H9 (cell line): ENCODE results near the gene EPHA2. TPM values are rescaled to one million over a fixed set of nuclear protein-coding genes. Genes with fewer than 3 reads are reported as not detected.

ENCODE experiments used
- DNase-seq: peaks from one replicate; pipeline ENCODE4 v3.0.0-alpha.2; 2017
- H2AFZ ChIP-seq: one replicate; pipeline ENCODE4 v1.6.1; 2013; ENCODE audit warnings: mild to moderate bottlenecking, low read length, control low read depth, moderate library complexity
- H2AK5ac ChIP-seq: 2 replicates; pipeline ENCODE4 v1.6.1; 2013; ENCODE audit warnings: low read length, control low read depth, mixed read lengths; ENCODE audit not compliant: insufficient read length
- H2BK120ac ChIP-seq: one replicate; pipeline ENCODE4 v1.6.1; 2013; ENCODE audit warnings: low read depth, mild to moderate bottlenecking, low read length, control low read depth, inconsistent platforms; ENCODE audit not compliant: poor library complexity, severe bottlenecking
- H2BK12ac ChIP-seq: 2 replicates; pipeline ENCODE4 v1.6.1; 2013; ENCODE audit warnings: low read length, control low read depth, mixed read lengths, low read depth; ENCODE audit not compliant: insufficient read length
- H2BK15ac ChIP-seq: 2 replicates; pipeline ENCODE4 v1.6.1; 2013; ENCODE audit warnings: low read depth, low read length, control low read depth
- H2BK20ac ChIP-seq: one replicate; pipeline ENCODE4 v1.6.1; 2013; ENCODE audit warnings: low read depth, mild to moderate bottlenecking, low read length, control low read depth, inconsistent platforms; ENCODE audit not compliant: poor library complexity, severe bottlenecking
- H2BK5ac ChIP-seq: 2 replicates; pipeline ENCODE4 v1.6.1; 2013; ENCODE audit warnings: low read length, control low read depth, mixed read lengths; ENCODE audit not compliant: insufficient read length
- H3K14ac ChIP-seq: 2 replicates; pipeline ENCODE4 v1.6.1; 2013; ENCODE audit warnings: low read length, control low read depth; ENCODE audit not compliant: insufficient read depth
- H3K18ac ChIP-seq: 2 replicates; pipeline ENCODE4 v1.6.1; 2013; ENCODE audit warnings: low read depth, mild to moderate bottlenecking, mixed read lengths, low read length, control low read depth; ENCODE audit not compliant: insufficient read length
- H3K23ac ChIP-seq: 2 replicates; pipeline ENCODE4 v1.6.1; 2013; ENCODE audit warnings: low read length, control low read depth, mixed read lengths, low read depth; ENCODE audit not compliant: insufficient read length
- H3K23me2 ChIP-seq: 2 replicates; pipeline ENCODE4 v1.6.1; 2013; ENCODE audit warnings: low read depth, mild to moderate bottlenecking, mixed read lengths, low read length, control low read depth; ENCODE audit not compliant: insufficient read length, poor library complexity, severe bottlenecking
- H3K27ac ChIP-seq: 2 replicates; pipeline ENCODE4 v1.5.1; 2013; ENCODE audit warnings: low read length, control low read depth, mixed read lengths, low read depth; ENCODE audit not compliant: insufficient read length
- H3K27me3 ChIP-seq: 2 replicates; pipeline ENCODE4 v1.6.1; 2013; ENCODE audit warnings: low read length, control low read depth, inconsistent platforms; ENCODE audit not compliant: insufficient read depth
- H3K4ac ChIP-seq: 2 replicates; pipeline ENCODE4 v1.6.1; 2013; ENCODE audit warnings: low read depth, mild to moderate bottlenecking, control low read depth, inconsistent platforms, low read length, moderate library complexity
- H3K4me1 ChIP-seq: 2 replicates; pipeline ENCODE4 v1.6.1; 2013; ENCODE audit warnings: low read length, control low read depth, inconsistent platforms; ENCODE audit not compliant: insufficient read depth
- H3K4me2 ChIP-seq: 2 replicates; pipeline ENCODE4 v1.6.1; 2013; ENCODE audit warnings: low read length, control low read depth, mixed read lengths; ENCODE audit not compliant: insufficient read length, insufficient read depth
- H3K56ac ChIP-seq: 2 replicates; pipeline ENCODE4 v1.6.1; 2013; ENCODE audit warnings: low read depth, mild to moderate bottlenecking, mixed read lengths, low read length, control low read depth; ENCODE audit not compliant: insufficient read length
- H3K79me1 ChIP-seq: 2 replicates; pipeline ENCODE4 v1.6.1; 2013; ENCODE audit warnings: low read depth, mild to moderate bottlenecking, moderate library complexity, low read length, control low read depth, inconsistent platforms; ENCODE audit not compliant: insufficient read depth, poor library complexity, severe bottlenecking
- H3K79me2 ChIP-seq: 2 replicates; pipeline ENCODE4 v1.6.1; 2013; ENCODE audit warnings: low read length, control low read depth, inconsistent platforms; ENCODE audit not compliant: insufficient read depth
- H3K9ac ChIP-seq: 2 replicates; pipeline ENCODE4 v1.6.1; 2013; ENCODE audit warnings: low read length, control low read depth, mixed read lengths; ENCODE audit not compliant: insufficient read length; ENCODE audit errors: extremely low read depth
- H3K9me3 ChIP-seq: one replicate; pipeline ENCODE4 v1.6.1; 2013; ENCODE audit warnings: low read depth, low read length, inconsistent platforms; ENCODE audit not compliant: control insufficient read depth
- H3T11ph ChIP-seq: one replicate; pipeline ENCODE4 v1.6.1; 2013; ENCODE audit warnings: mild to moderate bottlenecking, low read length, control low read depth, inconsistent platforms
- H4K20me1 ChIP-seq: one replicate; pipeline ENCODE4 v1.6.1; 2013; ENCODE audit not compliant: control insufficient read depth, insufficient read length, insufficient read depth
- H4K5ac ChIP-seq: 2 replicates; pipeline ENCODE4 v1.6.1; 2013; ENCODE audit warnings: low read depth, mild to moderate bottlenecking, mixed read lengths, low read length, control low read depth; ENCODE audit not compliant: insufficient read length
- H4K8ac ChIP-seq: replicated peaks from 2 replicates; pipeline ENCODE4 v1.6.1; 2013; ENCODE audit warnings: low read length, control low read depth, mixed read lengths, low read depth; ENCODE audit not compliant: insufficient read length
- H4K91ac ChIP-seq: 2 replicates; pipeline ENCODE4 v1.6.1; 2013; ENCODE audit warnings: low read depth, mild to moderate bottlenecking, moderate library complexity, mixed read lengths, low read length, control low read depth; ENCODE audit not compliant: insufficient read length
- H3K27ac Mint-ChIP-seq, 3 experiments: 2 replicates in 2 of 3; 3 replicates in 1 of 3; pipeline ENCODE4 v1.8.0; 2020 to 2021; ENCODE audit warnings: mixed read lengths in 3 of 3, mild to moderate bottlenecking in 1 of 3, moderate library complexity in 1 of 3
- H3K27me3 Mint-ChIP-seq: 2 replicates; pipeline ENCODE4 v1.8.0; 2021; ENCODE audit warnings: low read depth, mild to moderate bottlenecking, moderate library complexity, mixed read lengths
- H3K36me3 Mint-ChIP-seq, 3 experiments: 2 replicates in 2 of 3; 3 replicates in 1 of 3; pipeline ENCODE4 v1.8.0; 2020 to 2021; ENCODE audit warnings: low read depth in 3 of 3, mixed read lengths in 3 of 3; ENCODE audit not compliant: insufficient read depth in 1 of 3
- H3K4me1 Mint-ChIP-seq, 2 experiments: 2 replicates each; pipeline ENCODE4 v1.8.0; 2020; ENCODE audit warnings: mixed read lengths in 2 of 2
- H3K4me3 Mint-ChIP-seq, 2 experiments: 2 replicates in 1 of 2; 3 replicates in 1 of 2; pipeline ENCODE4 v1.8.0; 2020 to 2021; ENCODE audit warnings: mild to moderate bottlenecking in 2 of 2, mixed read lengths in 2 of 2, moderate library complexity in 1 of 2
- H3K9me3 Mint-ChIP-seq, 2 experiments: 2 replicates in 1 of 2; 3 replicates in 1 of 2; pipeline ENCODE4 v1.8.0; 2020; ENCODE audit warnings: mild to moderate bottlenecking in 2 of 2, mixed read lengths in 2 of 2, moderate library complexity in 1 of 2
- CTCF ChIP-seq: fragments of 200-600 bp; sonication (generic); conservative IDR thresholded peaks from 3 replicates; pipeline ENCODE4 v1.8.0; 2021; ENCODE audit warnings: antibody characterized with exemption, mild to moderate bottlenecking
- WGBS: extraction: QIAGEN DNeasy Blood & Tissue Kit; methylation state at CpG from one replicate; pipeline ENCODE4 v1.1.7; 2013; ENCODE audit warnings: missing lambda C conversion rate, low lambda C conversion rate, mixed read lengths; ENCODE audit not compliant: insufficient read length; ENCODE audit errors: extremely low coverage; 5-methylcytosine and 5-hydroxymethylcytosine counted together
- total RNA-seq: library from RNA; stranded (reverse); gene quantifications from 2 replicates; pipeline ENCODE4 v1.2.1, GENCODE V29; 2021

Gene EPHA2
- total RNA-seq, 1 experiment from 2014 or later, result 33.1 TPM

DNA sequence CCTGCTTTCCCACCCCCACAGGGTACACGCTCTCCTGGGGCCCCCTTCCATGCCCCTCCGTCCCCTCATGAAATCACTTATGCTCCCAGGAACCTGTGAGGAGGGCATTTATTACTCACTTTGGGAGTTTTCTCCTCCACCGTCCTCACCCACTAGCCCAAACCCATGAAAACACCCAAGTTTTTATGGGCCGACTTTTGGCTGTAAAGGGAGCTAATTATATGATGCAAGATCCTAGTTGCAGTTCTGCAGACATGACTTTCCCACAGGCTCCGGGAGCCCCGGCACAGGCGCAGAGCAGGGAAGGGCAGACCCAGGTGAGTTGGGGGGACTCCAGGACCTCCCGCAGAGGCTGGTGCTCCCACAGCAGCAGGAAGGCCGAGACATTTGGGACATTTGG, 29.7 kb downstream of the EPHA2 start:
- Histone ChIP-seq H3K56ac (no peak overlapping the region), H3T11ph (no peak overlapping the region), H2BK12ac (no peak overlapping the region), H2BK5ac (no peak overlapping the region), H2AK5ac (no peak overlapping the region), H3K4ac (no peak overlapping the region), H3K9ac (no peak overlapping the region), H4K20me1 (no peaks in the 10 kb centered on the region), H2BK20ac (no peak overlapping the region), H3K79me1 (no peaks in the 10 kb centered on the region), H3K27ac (no peak overlapping the region), H3K79me2 (no peaks in the 10 kb centered on the region), H3K23me2 (no peaks in the 10 kb centered on the region), H2BK120ac (no peak overlapping the region), H3K27me3 (no peaks in the 10 kb centered on the region), H3K9me3 (no peaks in the 10 kb centered on the region), H2BK15ac (no peak overlapping the region), H4K5ac (no peak overlapping the region), H3K18ac (no peak overlapping the region), H3K14ac (no peak overlapping the region; the same call in 1 of the 2 replicates), H3K4me1 (peaks cover 2% of the 10 kb centered on the region; the same call in 1 of the 2 replicates), H4K8ac (no peak overlapping the region), H3K4me2 (no peak overlapping the region), H4K91ac (no peak overlapping the region), H3K23ac (no peak overlapping the region), H2AFZ (no peak overlapping the region)
- Mint-ChIP-seq H3K4me3 (no peak overlapping the region; a peak in 1 of 5 replicates), H3K9me3 (no peaks in the 10 kb centered on the region), H3K27ac (peak overlapping the region in 2 of 3 experiments; percentile 31 to 66; a peak in 2 of 7 replicates), H3K36me3 (peaks cover 36 to 74% (median 46%) of the 10 kb centered on the region in 3 experiments), H3K27me3 (no peaks in the 10 kb centered on the region), H3K4me1 (peaks cover 28% of the 10 kb centered on the region in 2 experiments)
- no peak for DNase-seq
- WGBS, result no CpG with 5 or more reads among the region's 9 CpGs
- TF ChIP-seq CTCF, result no peak
